GM12892 (cell line): ENCODE data around the gene ARG2.

ENCODE experiments used
- POLR2A ChIP-seq: IDR thresholded peaks from 2 replicates; pipeline ENCODE4 v1.6.1; 2011; ENCODE audit warnings: low read depth, low read length, control low read depth
- POLR2AphosphoS5 ChIP-seq: IDR thresholded peaks from 2 replicates; pipeline ENCODE4 v1.6.1; 2011; ENCODE audit warnings: low read depth, low read length, control low read depth
- TAF1 ChIP-seq: IDR thresholded peaks from 2 replicates; pipeline ENCODE4 v1.6.1; 2011; ENCODE audit warnings: low read depth, mild to moderate bottlenecking, control low read depth, low read length, borderline replicate concordance

DNA sequence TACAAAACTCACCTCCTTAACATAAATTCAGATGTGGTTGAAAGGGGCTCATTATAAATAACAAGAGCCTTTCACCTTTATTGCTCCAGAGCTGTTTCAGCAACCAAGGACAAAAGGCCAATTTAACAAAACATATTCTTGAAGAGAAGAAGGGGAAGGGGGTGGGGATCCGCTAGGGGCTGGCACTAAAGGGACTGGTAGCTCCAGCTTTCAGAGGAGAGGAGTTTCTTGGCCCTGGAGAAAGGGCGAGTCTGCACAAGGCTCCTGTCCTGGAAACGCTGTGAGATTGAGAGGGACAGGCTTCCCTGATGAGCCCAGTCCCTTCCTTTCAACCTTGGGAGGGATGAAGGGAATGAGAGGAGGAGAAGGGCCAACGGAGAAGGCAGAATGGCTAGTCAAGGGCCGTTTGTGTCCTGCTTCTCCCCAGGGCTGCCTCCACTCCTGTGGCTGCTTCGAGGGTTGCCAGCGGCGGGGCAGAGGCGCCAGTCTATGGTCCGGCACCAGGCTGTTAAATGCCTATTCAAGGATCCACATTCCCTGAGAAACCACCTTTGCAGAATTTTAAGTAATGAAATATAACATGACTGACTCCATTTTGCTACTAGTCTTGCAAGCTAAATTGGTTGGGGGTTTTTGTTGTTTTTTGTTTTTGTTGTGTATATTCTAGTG, 9.9 kb upstream of the ARG2 start:
- no peak for TF ChIP-seq TAF1
- TF ChIP-seq POLR2A = no peak
- TF ChIP-seq POLR2AphosphoS5 = no peak
